Trophoblast cell (in vitro differentiated cells and primary cell): Measurements from ENCODE around the gene SIL1.

ENCODE experiments used
- DNase-seq, 2 donors: peaks; one replicate each; pipeline ENCODE4 v3.0.0-alpha.2; 2016
- H2AFZ ChIP-seq: 2 replicates; pipeline ENCODE4 v1.6.1; 2013; ENCODE audit warnings: low read length, moderate library complexity, mild to moderate bottlenecking; ENCODE audit not compliant: insufficient read depth, poor library complexity
- H2AK5ac ChIP-seq: 2 replicates; pipeline ENCODE4 v1.6.1; 2013; ENCODE audit warnings: mild to moderate bottlenecking, low read length
- H2BK120ac ChIP-seq: 2 replicates; pipeline ENCODE4 v1.6.1; 2013; ENCODE audit warnings: low read length, mild to moderate bottlenecking, moderate library complexity; ENCODE audit not compliant: insufficient read depth, poor library complexity
- H2BK12ac ChIP-seq: 2 replicates; pipeline ENCODE4 v1.6.1; 2013; ENCODE audit warnings: mild to moderate bottlenecking, low read length, moderate library complexity
- H2BK5ac ChIP-seq: 2 replicates; pipeline ENCODE4 v1.6.1; 2013; ENCODE audit warnings: low read length, low read depth, moderate library complexity, mild to moderate bottlenecking; ENCODE audit not compliant: poor library complexity
- H3K14ac ChIP-seq: 2 replicates; pipeline ENCODE4 v1.6.1; 2013; ENCODE audit warnings: mild to moderate bottlenecking, low read length
- H3K18ac ChIP-seq: 2 replicates; pipeline ENCODE4 v1.6.1; 2013; ENCODE audit warnings: mild to moderate bottlenecking, low read length
- H3K23ac ChIP-seq: 2 replicates; pipeline ENCODE4 v1.6.1; 2013; ENCODE audit warnings: low read length
- H3K27ac ChIP-seq: 2 replicates; pipeline ENCODE4 v1.5.1; 2013; ENCODE audit warnings: low read depth, mild to moderate bottlenecking, inconsistent platforms, low read length, moderate library complexity
- H3K27me3 ChIP-seq: 2 replicates; pipeline ENCODE4 v1.6.1; 2013; ENCODE audit warnings: inconsistent platforms, mild to moderate bottlenecking, low read length, moderate library complexity; ENCODE audit not compliant: insufficient read depth
- H3K36me3 ChIP-seq, 2 experiments: 1 replicate in 1 of 2; 2 replicates in 1 of 2; pipeline ENCODE4 v1.6.1; 2013; ENCODE audit warnings: low read length in 2 of 2, mild to moderate bottlenecking in 2 of 2, moderate library complexity in 1 of 2; ENCODE audit not compliant: insufficient read depth in 2 of 2, control insufficient read depth in 1 of 2
- H3K4ac ChIP-seq: 2 replicates; pipeline ENCODE4 v1.6.1; 2013; ENCODE audit warnings: low read depth, mild to moderate bottlenecking, low read length, moderate library complexity
- H3K4me1 ChIP-seq, 2 experiments: 1 replicate in 1 of 2; 2 replicates in 1 of 2; pipeline ENCODE4 v1.6.1; 2013; ENCODE audit warnings: low read length in 2 of 2, mild to moderate bottlenecking in 2 of 2, moderate library complexity in 1 of 2; ENCODE audit not compliant: insufficient read depth in 2 of 2, control insufficient read depth in 1 of 2
- H3K4me2 ChIP-seq: 2 replicates; pipeline ENCODE4 v1.6.1; 2013; ENCODE audit warnings: inconsistent platforms, mild to moderate bottlenecking, low read length, moderate library complexity
- H3K4me3 ChIP-seq: 2 replicates; pipeline ENCODE4 v1.5.1; 2013; ENCODE audit warnings: mild to moderate bottlenecking, low read depth, low read length, inconsistent platforms
- H3K79me1 ChIP-seq: one replicate; pipeline ENCODE4 v1.6.1; 2013; ENCODE audit warnings: low read length
- H3K79me2 ChIP-seq: 2 replicates; pipeline ENCODE4 v1.6.1; 2013; ENCODE audit warnings: low read length, mild to moderate bottlenecking; ENCODE audit not compliant: control insufficient read depth, insufficient read depth, poor library complexity
- H3K9ac ChIP-seq: 2 replicates; pipeline ENCODE4 v1.6.1; 2013; ENCODE audit warnings: mild to moderate bottlenecking, low read length
- H3K9me3 ChIP-seq: 2 replicates; pipeline ENCODE4 v1.6.1; 2013; ENCODE audit warnings: low read depth, mild to moderate bottlenecking, control low read depth, inconsistent platforms, low read length; ENCODE audit not compliant: insufficient read depth
- H4K12ac ChIP-seq: 2 replicates; pipeline ENCODE4 v1.6.1; 2013; ENCODE audit warnings: low read depth, mild to moderate bottlenecking, low read length, moderate library complexity
- H4K8ac ChIP-seq: 2 replicates; pipeline ENCODE4 v1.6.1; 2013; ENCODE audit warnings: low read depth, mild to moderate bottlenecking, low read length, moderate library complexity
- H4K91ac ChIP-seq: one replicate; pipeline ENCODE4 v1.6.1; 2013; ENCODE audit warnings: low read depth, mild to moderate bottlenecking, low read length, moderate library complexity
- WGBS: extraction: QIAGEN DNeasy Blood & Tissue Kit; methylation state at CpG from one replicate; pipeline ENCODE4 v1.1.7; 2013; ENCODE audit warnings: missing lambda C conversion rate; ENCODE audit not compliant: insufficient read length, insufficient coverage; ENCODE audit errors: extremely low coverage; 5-methylcytosine and 5-hydroxymethylcytosine counted together

The SIL1 gene

GRCh38 chr5:138947780-138948179 lies 250.4 kb downstream of the SIL1 start:
- Histone ChIP-seq H4K91ac (no peak overlapping the region), H3K4me1 (peaks cover 0 to 2% of the 10 kb centered on the region in 2 experiments), H2BK120ac (no peak overlapping the region), H3K4me3 (no peak overlapping the region), H2BK5ac (no peak overlapping the region), H2AK5ac (no peak overlapping the region), H3K14ac (no peak overlapping the region), H3K4ac (no peak overlapping the region), H4K12ac (no peak overlapping the region), H3K79me1 (no peaks in the 10 kb centered on the region), H3K27ac (no peak overlapping the region), H3K9ac (no peak overlapping the region), H3K36me3 (peaks cover 3 to 7% of the 10 kb centered on the region in 2 experiments), H3K9me3 (peaks cover 2% of the 10 kb centered on the region), H2BK12ac (no peak overlapping the region), H3K18ac (no peak overlapping the region), H4K8ac (no peak overlapping the region), H3K4me2 (no peak overlapping the region), H3K27me3 (no peaks in the 10 kb centered on the region), H2AFZ (no peak overlapping the region), H3K23ac (no peak overlapping the region), H3K79me2 (no peaks in the 10 kb centered on the region)
- no CpG with 5 or more reads among the region's 5 CpGs for WGBS
- DNase-seq, result no peak

- H3K79me1 ChIP-seq, result no peaks in the 10 kb centered on the region
- H3K23ac ChIP-seq, result no peak overlapping the region
- H2AK5ac ChIP-seq, result no peak overlapping the region
- no peak overlapping the region for H4K91ac ChIP-seq
- H3K36me3 ChIP-seq, result peaks cover 3 to 7% of the 10 kb centered on the region in 2 experiments
- no peaks in the 10 kb centered on the region for H3K79me2 ChIP-seq
- no peak overlapping the region for H2BK120ac ChIP-seq
- WGBS, result no CpG with 5 or more reads among the region's 20 CpGs
- H4K8ac ChIP-seq, result no peak overlapping the region
- H3K9ac ChIP-seq, result no peak overlapping the region
- peaks cover 0 to 2% of the 10 kb centered on the region in 2 experiments for H3K4me1 ChIP-seq
- H3K9me3 ChIP-seq, result peaks cover 2% of the 10 kb centered on the region
- no peak overlapping the region for H3K14ac ChIP-seq
- H3K4ac ChIP-seq, result no peak overlapping the region
- no peak overlapping the region for H3K27ac ChIP-seq
- no peak overlapping the region for H2BK12ac ChIP-seq
- H3K4me3 ChIP-seq, result no peak overlapping the region
- no peak overlapping the region for H2BK5ac ChIP-seq
- no peaks in the 10 kb centered on the region for H3K27me3 ChIP-seq
- no peak overlapping the region for H2AFZ ChIP-seq
- no peak overlapping the region for H3K18ac ChIP-seq
- no peak overlapping the region for H3K4me2 ChIP-seq
- DNase-seq, result no peak
- H4K12ac ChIP-seq, result no peak overlapping the region
Measured at GRCh38 chr5:138946831-138947560, 251.2 kb downstream of the SIL1 start.

DNA sequence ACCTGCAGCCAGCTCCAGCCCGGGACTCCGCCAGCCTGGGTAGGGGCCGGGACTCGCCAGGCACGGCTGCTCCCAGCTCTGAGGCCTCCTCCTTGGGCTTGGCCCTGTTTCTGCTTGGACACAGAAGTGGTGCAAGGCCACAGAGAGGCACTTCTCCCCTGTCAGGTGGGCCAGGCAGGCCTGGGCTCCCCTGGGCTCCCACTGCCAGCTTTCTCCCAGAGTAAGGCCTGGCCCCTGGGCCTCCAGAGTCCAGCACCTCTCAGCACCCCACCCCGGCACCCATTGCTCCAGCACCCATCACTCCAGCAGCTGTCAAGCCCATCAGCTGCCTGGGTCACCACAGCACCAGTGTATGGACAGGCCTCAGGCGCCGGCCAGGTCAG lies 251.9 kb downstream of the SIL1 start:
- Histone ChIP-seq H3K27me3 (no peaks in the 10 kb centered on the region), H2AK5ac (no peak overlapping the region), H3K4me2 (no peak overlapping the region), H2AFZ (no peak overlapping the region), H3K79me1 (no peaks in the 10 kb centered on the region), H3K23ac (no peak overlapping the region), H2BK12ac (no peak overlapping the region), H4K8ac (no peak overlapping the region), H4K12ac (no peak overlapping the region), H3K36me3 (peaks cover 3 to 7% of the 10 kb centered on the region in 2 experiments), H2BK120ac (no peak overlapping the region), H3K14ac (no peak overlapping the region), H3K18ac (no peak overlapping the region), H3K4me1 (peaks cover 0 to 2% of the 10 kb centered on the region in 2 experiments), H3K4me3 (no peak overlapping the region), H3K4ac (no peak overlapping the region), H4K91ac (no peak overlapping the region), H3K9ac (no peak overlapping the region), H3K27ac (no peak overlapping the region), H3K79me2 (no peaks in the 10 kb centered on the region), H3K9me3 (peaks cover 2% of the 10 kb centered on the region), H2BK5ac (no peak overlapping the region)
- DNase-seq, result no peak
- WGBS, result no CpG with 5 or more reads among the region's 8 CpGs

- H3K9me3 ChIP-seq, result peaks cover 2% of the 10 kb centered on the region
- H3K36me3 ChIP-seq, result peaks cover 3 to 7% of the 10 kb centered on the region in 2 experiments
- H3K4me2 ChIP-seq, result no peak overlapping the region
- no peak overlapping the region for H4K8ac ChIP-seq
- H3K27me3 ChIP-seq, result no peaks in the 10 kb centered on the region
- no peak overlapping the region for H3K14ac ChIP-seq
- no peak overlapping the region for H2BK12ac ChIP-seq
- no peak overlapping the region for H2BK5ac ChIP-seq
- no peak overlapping the region for H4K91ac ChIP-seq
- H2AFZ ChIP-seq, result no peak overlapping the region
- H2AK5ac ChIP-seq, result no peak overlapping the region
- no peaks in the 10 kb centered on the region for H3K79me2 ChIP-seq
- no peak overlapping the region for H3K9ac ChIP-seq
- H3K18ac ChIP-seq, result no peak overlapping the region
- no peak overlapping the region for H3K23ac ChIP-seq
- no peak overlapping the region for H3K4ac ChIP-seq
- no peaks in the 10 kb centered on the region for H3K79me1 ChIP-seq
- no CpG with 5 or more reads among the region's 23 CpGs for WGBS
- no peak overlapping the region for H2BK120ac ChIP-seq
- H4K12ac ChIP-seq, result no peak overlapping the region
- no peak overlapping the region for H3K4me3 ChIP-seq
- peaks cover 0 to 2% of the 10 kb centered on the region in 2 experiments for H3K4me1 ChIP-seq
- no peak for DNase-seq
- H3K27ac ChIP-seq, result no peak overlapping the region
Measured at GRCh38 chr5:138945421-138946240, 252.5 kb downstream of the SIL1 start.
